Hepatocyte (in vitro differentiated cells): ENCODE measurements around the gene TACC3.

Experiments used
- EZH2phosphoT487 ChIP-seq: fragments of 200-600 bp; sonication (generic); IDR thresholded peaks from one replicate; pipeline ENCODE4 v1.6.1; 2018; ENCODE audit warnings: antibody characterized with exemption, mild to moderate bottlenecking, low read depth, moderate library complexity; ENCODE audit not compliant: unreplicated experiment, severe bottlenecking
- TF ChIP-seq, protein P1 (sequence below): fragments of 200-600 bp; sonication (generic); IDR thresholded peaks from 2 replicates; pipeline ENCODE4 v1.5.1; 2016; ENCODE audit warnings: antibody characterized with exemption, mild to moderate bottlenecking; ENCODE audit not compliant: poor library complexity

DNA sequence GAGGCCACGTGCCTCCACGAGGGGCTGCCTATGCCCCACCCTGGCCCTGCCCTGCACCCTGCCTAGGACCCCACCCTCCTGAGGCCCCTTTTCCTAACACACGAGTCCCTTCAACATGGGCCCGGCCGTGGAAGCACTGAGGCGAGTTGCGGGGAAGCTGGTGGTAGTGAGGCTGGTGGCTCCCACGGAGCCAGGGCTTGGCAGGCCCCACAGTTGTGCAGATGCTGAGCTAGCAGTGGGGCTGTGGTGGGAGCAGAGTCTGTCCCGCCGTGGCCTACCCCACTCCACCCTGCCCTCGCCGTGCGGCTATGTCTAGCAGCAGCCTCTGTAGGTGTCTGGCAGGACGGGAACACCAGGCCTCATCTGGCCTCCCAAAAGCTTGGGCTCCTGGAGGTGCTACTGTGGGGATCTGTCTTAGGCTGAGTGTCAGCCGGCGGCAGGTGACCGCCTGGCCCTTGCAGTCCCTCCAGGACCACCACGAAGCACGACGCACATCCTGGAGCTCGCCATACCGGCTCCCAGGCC, 18.8 kb downstream of the TACC3 start:
- TF ChIP-seq, protein P1, sequence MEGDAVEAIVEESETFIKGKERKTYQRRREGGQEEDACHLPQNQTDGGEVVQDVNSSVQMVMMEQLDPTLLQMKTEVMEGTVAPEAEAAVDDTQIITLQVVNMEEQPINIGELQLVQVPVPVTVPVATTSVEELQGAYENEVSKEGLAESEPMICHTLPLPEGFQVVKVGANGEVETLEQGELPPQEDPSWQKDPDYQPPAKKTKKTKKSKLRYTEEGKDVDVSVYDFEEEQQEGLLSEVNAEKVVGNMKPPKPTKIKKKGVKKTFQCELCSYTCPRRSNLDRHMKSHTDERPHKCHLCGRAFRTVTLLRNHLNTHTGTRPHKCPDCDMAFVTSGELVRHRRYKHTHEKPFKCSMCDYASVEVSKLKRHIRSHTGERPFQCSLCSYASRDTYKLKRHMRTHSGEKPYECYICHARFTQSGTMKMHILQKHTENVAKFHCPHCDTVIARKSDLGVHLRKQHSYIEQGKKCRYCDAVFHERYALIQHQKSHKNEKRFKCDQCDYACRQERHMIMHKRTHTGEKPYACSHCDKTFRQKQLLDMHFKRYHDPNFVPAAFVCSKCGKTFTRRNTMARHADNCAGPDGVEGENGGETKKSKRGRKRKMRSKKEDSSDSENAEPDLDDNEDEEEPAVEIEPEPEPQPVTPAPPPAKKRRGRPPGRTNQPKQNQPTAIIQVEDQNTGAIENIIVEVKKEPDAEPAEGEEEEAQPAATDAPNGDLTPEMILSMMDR: no peak
- no peak for TF ChIP-seq EZH2phosphoT487
